MM.1S (cell line): Measurements from ENCODE around the gene ARID3C.

Experiments
- DNase-seq: peaks from one replicate; pipeline ENCODE4 v3.0.0-alpha.2; 2015
- H2AFZ ChIP-seq: fragments of 300-600 bp; sonication (generic); 2 replicates; pipeline ENCODE4 v1.6.0; 2016; ENCODE audit warnings: antibody characterized with exemption, low read length
- H3F3A ChIP-seq: fragments of 300-600 bp; sonication (generic); 2 replicates; pipeline ENCODE4 v1.6.1; 2016; ENCODE audit warnings: mild to moderate bottlenecking, antibody characterized with exemption, low read length, moderate library complexity, mixed read lengths; ENCODE audit not compliant: insufficient read depth
- H3K27ac ChIP-seq: fragments of 300-600 bp; sonication (generic); 2 replicates; pipeline ENCODE4 v1.5.1; 2016; ENCODE audit warnings: mild to moderate bottlenecking, low read length
- H3K27me3 ChIP-seq: fragments of 300-600 bp; sonication (generic); replicated peaks from 2 replicates; pipeline ENCODE4 v1.6.0; 2016; ENCODE audit warnings: low read length; ENCODE audit not compliant: insufficient read depth
- H3K36me3 ChIP-seq: fragments of 300-600 bp; sonication (generic); replicated peaks from 2 replicates; pipeline ENCODE4 v1.6.1; 2016; ENCODE audit warnings: mild to moderate bottlenecking, low read length, mixed read lengths; ENCODE audit not compliant: insufficient read depth
- H3K4me1 ChIP-seq: fragments of 300-600 bp; sonication (generic); 2 replicates; pipeline ENCODE4 v1.6.1; 2016; ENCODE audit warnings: low read length, mixed read lengths
- H3K4me2 ChIP-seq: fragments of 300-600 bp; sonication (generic); 2 replicates; pipeline ENCODE4 v1.6.0; 2016; ENCODE audit warnings: low read depth, low read length
- H3K4me3 ChIP-seq: fragments of 300-600 bp; sonication (generic); 2 replicates; pipeline ENCODE4 v1.5.1; 2016; ENCODE audit warnings: low read length, mixed read lengths
- H3K79me2 ChIP-seq: fragments of 300-600 bp; sonication (generic); 2 replicates; pipeline ENCODE4 v1.6.1; 2016; ENCODE audit warnings: mixed run types, low read length, mixed read lengths
- H3K9ac ChIP-seq: fragments of 300-600 bp; sonication (generic); 2 replicates; pipeline ENCODE4 v1.6.1; 2016; ENCODE audit warnings: low read length, mixed read lengths
- H3K9me2 ChIP-seq: fragments of 300-600 bp; sonication (generic); replicated peaks from 2 replicates; pipeline ENCODE4 v1.6.1; 2016; ENCODE audit warnings: mild to moderate bottlenecking, low read length, mixed read lengths; ENCODE audit not compliant: insufficient read depth
- H3K9me3 ChIP-seq: fragments of 300-600 bp; sonication (generic); replicated peaks from 2 replicates; pipeline ENCODE4 v1.6.1; 2016; ENCODE audit warnings: mild to moderate bottlenecking, low read length, mixed read lengths; ENCODE audit not compliant: insufficient read depth
- H4K20me1 ChIP-seq: fragments of 300-600 bp; sonication (generic); 2 replicates; pipeline ENCODE4 v1.6.1; 2016; ENCODE audit warnings: mild to moderate bottlenecking, low read length, moderate library complexity, mixed read lengths; ENCODE audit not compliant: insufficient read depth
- CTCF ChIP-seq: fragments of 300-600 bp; sonication (generic); IDR thresholded peaks from 2 replicates; pipeline ENCODE4 v1.5.1; 2016; ENCODE audit warnings: antibody characterized with exemption, low read length, mixed read lengths
- EZH2 ChIP-seq: fragments of 300-600 bp; sonication (generic); optimal IDR thresholded peaks from 2 replicates; pipeline ENCODE3; 2017; ENCODE audit warnings: low read depth, mild to moderate bottlenecking, antibody characterized with exemption, low read length, mixed read lengths
- EZH2phosphoT487 ChIP-seq: fragments of 300-600 bp; sonication (generic); IDR thresholded peaks from 2 replicates; pipeline ENCODE4 v1.6.1; 2018; ENCODE audit warnings: antibody characterized with exemption, low read length

The ARID3C gene

GRCh38 chr9:34590381-34591247 lies 38.3 kb downstream of the ARID3C start:
- peak overlapping the region; percentile 46 for H2AFZ ChIP-seq
- H3K36me3 ChIP-seq: no peaks in the 10 kb centered on the region
- H3K9ac ChIP-seq: no peak overlapping the region
- no peaks in the 10 kb centered on the region for H3F3A ChIP-seq
- H3K4me1 ChIP-seq: 0 out of 2 replicates have a peak, but pooled peaks cover 3% of the 10 kb centered on the region
- peak overlapping the region; percentile 90 for H3K4me2 ChIP-seq
- H3K27me3 ChIP-seq: peaks cover 78% of the 10 kb centered on the region
- H3K4me3 ChIP-seq: peak overlapping the region; percentile 65
- TF ChIP-seq EZH2phosphoT487 (no peak), CTCF (no peak), EZH2 (no peak)
- H3K9me2 ChIP-seq: no peaks in the 10 kb centered on the region
- H3K9me3 ChIP-seq: no peaks in the 10 kb centered on the region
- H4K20me1 ChIP-seq: no peaks in the 10 kb centered on the region
- H3K79me2 ChIP-seq: no peaks in the 10 kb centered on the region
- no peak overlapping the region for H3K27ac ChIP-seq
- no peak for DNase-seq

GRCh38 chr9:34589636-34590380 lies 39.1 kb downstream of the ARID3C start, which contains the start of gene CNTFR:
Gene CNTFR (minus strand): TSS chr9:34589724. CDS start chr9:34568981, 20,743 bp downstream.
- no peaks in the 10 kb centered on the region for H3K79me2 ChIP-seq
- no peaks in the 10 kb centered on the region for H3K9me2 ChIP-seq
- H3K27ac ChIP-seq: no peak within 1 kb of the TSS
- H3K4me1 ChIP-seq: 0 out of 2 replicates have a peak, but pooled peaks cover 3% of the 10 kb centered on the region
- peaks cover 86% of the 10 kb centered on the region for H3K27me3 ChIP-seq
- TF ChIP-seq CTCF (no peak), EZH2phosphoT487 (no peak), EZH2 (no peak)
- peak within 1 kb of the TSS; percentile 90; the same call in 1 of the 2 replicates for H3K4me2 ChIP-seq
- no peaks in the 10 kb centered on the region for H3K9me3 ChIP-seq
- no peaks in the 10 kb centered on the region for H4K20me1 ChIP-seq
- no peak within 1 kb of the TSS for H3K9ac ChIP-seq
- no peak for DNase-seq
- no peaks in the 10 kb centered on the region for H3K36me3 ChIP-seq
- H2AFZ ChIP-seq: no peak within 1 kb of the TSS
- no peaks in the 10 kb centered on the region for H3F3A ChIP-seq
- H3K4me3 ChIP-seq: no peak within 1 kb of the TSS

GRCh38 chr9:34588671-34589635 lies 39.9 kb downstream of the ARID3C start:
- no peak overlapping the region for H3K4me3 ChIP-seq
- H4K20me1 ChIP-seq: no peaks in the 10 kb centered on the region
- H3K9me3 ChIP-seq: no peaks in the 10 kb centered on the region
- H3K9ac ChIP-seq: no peak overlapping the region
- H3K36me3 ChIP-seq: no peaks in the 10 kb centered on the region
- H3F3A ChIP-seq: no peaks in the 10 kb centered on the region
- no peaks in the 10 kb centered on the region for H3K9me2 ChIP-seq
- no peak overlapping the region for H3K4me2 ChIP-seq
- H3K27me3 ChIP-seq: peaks cover 94% of the 10 kb centered on the region
- no peak overlapping the region for H2AFZ ChIP-seq
- H3K79me2 ChIP-seq: no peaks in the 10 kb centered on the region
- H3K27ac ChIP-seq: no peak overlapping the region
- 0 out of 2 replicates have a peak, but pooled peaks cover 3% of the 10 kb centered on the region for H3K4me1 ChIP-seq
- TF ChIP-seq EZH2: no peak
- TF ChIP-seq EZH2phosphoT487: no peak
- TF ChIP-seq CTCF: no peak
- no peak for DNase-seq
